H1 (cell line): ENCODE results near the gene PACRGL. TPM values are rescaled to one million over a fixed set of nuclear protein-coding genes. Genes with fewer than 3 reads are reported as not detected.

Experiments used
- FOSL1 ChIP-seq: IDR thresholded peaks from 2 replicates; pipeline ENCODE4 v1.6.1; 2011; ENCODE audit warnings: mild to moderate bottlenecking, low read depth, low read length, moderate library complexity; ENCODE audit not compliant: insufficient read depth
- NANOG ChIP-seq: IDR thresholded peaks from 2 replicates; pipeline ENCODE4 v1.6.1; 2011; ENCODE audit warnings: low read length, low read depth, mild to moderate bottlenecking, inconsistent platforms; ENCODE audit not compliant: insufficient read depth, poor library complexity, severe bottlenecking
- RAD21 ChIP-seq, 2 experiments: IDR thresholded peaks in 1 of 2; conservative IDR thresholded peaks in 1 of 2; 2 replicates each; pipeline ENCODE4 v1.6.1; 2011; ENCODE audit warnings: low read depth in 2 of 2, low read length in 2 of 2, improper control_type of control experiment in 1 of 2, inconsistent platforms in 1 of 2, mild to moderate bottlenecking in 1 of 2, moderate library complexity in 1 of 2
- polyA plus RNA-seq, 7 experiments: library from polyadenylated mRNA; depleted of rRNA in 3 of 7; stranded (reverse) in 5 of 7; unstranded in 2 of 7; fragments of >200 nt in 5 of 7; fragments of 200-250 nt in 2 of 7; gene quantifications; 1 replicate in 5 of 7; 2 replicates in 1 of 7; 4 replicates in 1 of 7; pipeline versions ENCODE4 v1.2.1 to v1.2.3, GENCODE V29; 2011 to 2013; ENCODE audit warnings: missing spikeins in 2 of 7, mixed read lengths in 2 of 7
- total RNA-seq: library from RNA; stranded (reverse); fragmentation: NEBNext Ultra II Directional; extraction: Animal tissue kit (Norgen Biotek cat#: 25700); gene quantifications from 2 replicates; pipeline ENCODE4 v1.2.1, GENCODE V29; 2021

PACRGL gene
- total and polyA plus RNA-seq, 2 of the 8 experiments (the other 6 are each of a cell fraction or from before 2014, with no cell fraction given): 7.0 to 13.7 TPM

DNA sequence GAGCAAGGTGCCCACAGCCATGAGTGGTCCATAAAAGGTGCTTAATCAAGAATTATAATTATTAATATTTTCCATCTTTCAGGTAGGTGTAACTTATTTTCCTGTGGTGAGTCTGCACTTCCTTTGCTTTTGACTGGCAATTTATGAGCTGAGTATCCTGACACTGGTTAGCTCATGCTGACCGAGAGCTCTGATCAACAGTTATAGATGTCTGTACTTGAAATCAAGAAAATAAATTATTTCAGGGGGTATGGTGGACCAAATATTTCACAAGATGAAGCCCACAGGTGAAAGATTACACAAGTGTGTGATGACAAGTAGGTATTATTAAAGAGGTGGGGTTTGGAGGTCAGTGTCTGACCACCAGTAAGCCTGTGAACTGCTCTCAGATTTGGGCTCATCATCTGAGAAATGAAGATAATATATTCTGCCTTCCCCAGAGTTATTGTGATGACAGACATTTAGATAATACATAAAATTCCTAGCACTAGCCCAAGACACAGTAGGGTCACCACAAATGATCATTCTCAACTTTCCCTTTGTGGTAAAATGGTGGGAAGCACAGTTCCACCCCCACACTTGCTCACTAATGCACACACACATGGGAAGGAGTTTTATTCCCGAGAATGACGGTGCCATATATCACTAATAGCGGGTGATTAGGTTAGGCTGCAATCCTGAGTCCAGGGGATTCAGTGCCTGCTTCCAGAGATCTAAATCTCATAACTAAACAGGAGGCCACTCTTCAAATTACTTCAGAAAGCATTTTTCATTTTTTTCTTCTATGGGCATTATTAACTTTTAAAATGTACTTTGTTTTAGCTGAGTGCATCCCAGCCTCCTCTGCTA lies 34.0 kb upstream of the PACRGL start (continued):
- TF ChIP-seq NANOG (no peak), FOSL1 (no peak), RAD21 (IDR thresholded peaks at IDR 0.05 in 1 of 2, conservative IDR thresholded peaks at IDR 0.05 in 1 of 2; ENCODE audit: low read depth in 2 of 2, low read length in 2 of 2) (no peak)
